Activated T-helper 2 cell treated with anti-CD3 and anti-CD28 coated beads, Interferon-gamma antibody, Interleukin-2, Interleukin-4, amounts not matched to agents 10 μg/mL and 5 μg/mL and 100 μg/mL, durations not matched to agents 14 hours and 24 hours and 36 hours (primary cell): ENCODE results near the gene CD209. TPM values are rescaled to one million over a fixed set of nuclear protein-coding genes. Genes with fewer than 3 reads are reported as not detected.
"Not testable (repeated sequence)": the region's sequence is repeated elsewhere in the genome, so short reads cannot be mapped to it uniquely, and the experiment has no call there.

ENCODE experiments used
- DNase-seq: peaks from one replicate; pipeline ENCODE4 v3.0.0; 2021; ENCODE audit warnings: low spot score
- H3K27ac Mint-ChIP-seq: one replicate; pipeline ENCODE4 v1.8.0; 2021; ENCODE audit warnings: mixed read lengths
- H3K27me3 Mint-ChIP-seq: one replicate; pipeline ENCODE4 v1.8.0; 2021; ENCODE audit warnings: low read depth, mixed read lengths
- H3K36me3 Mint-ChIP-seq: one replicate; pipeline ENCODE4 v1.8.0; 2021; ENCODE audit warnings: low read depth, mixed read lengths
- H3K4me1 Mint-ChIP-seq: one replicate; pipeline ENCODE4 v1.8.0; 2021; ENCODE audit warnings: low read depth, mixed read lengths
- H3K4me3 Mint-ChIP-seq: one replicate; pipeline ENCODE4 v1.8.0; 2021; ENCODE audit warnings: low read depth, mild to moderate bottlenecking, moderate library complexity, mixed read lengths
- H3K9me3 Mint-ChIP-seq: one replicate; pipeline ENCODE4 v1.8.0; 2021; ENCODE audit warnings: mixed read lengths
- intact Hi-C: fragments of 100-400 bp; cut with micrococcal nuclease; formaldehyde crosslinking; loops from one replicate; pipeline ENCODE4 v1.15.1; 2023
- total RNA-seq: library from RNA; stranded (reverse); gene quantifications from 2 replicates; pipeline ENCODE4 v1.2.3, GENCODE V29; 2022

Gene CD209, protein sequence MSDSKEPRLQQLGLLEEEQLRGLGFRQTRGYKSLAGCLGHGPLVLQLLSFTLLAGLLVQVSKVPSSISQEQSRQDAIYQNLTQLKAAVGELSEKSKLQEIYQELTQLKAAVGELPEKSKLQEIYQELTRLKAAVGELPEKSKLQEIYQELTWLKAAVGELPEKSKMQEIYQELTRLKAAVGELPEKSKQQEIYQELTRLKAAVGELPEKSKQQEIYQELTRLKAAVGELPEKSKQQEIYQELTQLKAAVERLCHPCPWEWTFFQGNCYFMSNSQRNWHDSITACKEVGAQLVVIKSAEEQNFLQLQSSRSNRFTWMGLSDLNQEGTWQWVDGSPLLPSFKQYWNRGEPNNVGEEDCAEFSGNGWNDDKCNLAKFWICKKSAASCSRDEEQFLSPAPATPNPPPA
- total RNA-seq = not detected in 2 replicates

DNA sequence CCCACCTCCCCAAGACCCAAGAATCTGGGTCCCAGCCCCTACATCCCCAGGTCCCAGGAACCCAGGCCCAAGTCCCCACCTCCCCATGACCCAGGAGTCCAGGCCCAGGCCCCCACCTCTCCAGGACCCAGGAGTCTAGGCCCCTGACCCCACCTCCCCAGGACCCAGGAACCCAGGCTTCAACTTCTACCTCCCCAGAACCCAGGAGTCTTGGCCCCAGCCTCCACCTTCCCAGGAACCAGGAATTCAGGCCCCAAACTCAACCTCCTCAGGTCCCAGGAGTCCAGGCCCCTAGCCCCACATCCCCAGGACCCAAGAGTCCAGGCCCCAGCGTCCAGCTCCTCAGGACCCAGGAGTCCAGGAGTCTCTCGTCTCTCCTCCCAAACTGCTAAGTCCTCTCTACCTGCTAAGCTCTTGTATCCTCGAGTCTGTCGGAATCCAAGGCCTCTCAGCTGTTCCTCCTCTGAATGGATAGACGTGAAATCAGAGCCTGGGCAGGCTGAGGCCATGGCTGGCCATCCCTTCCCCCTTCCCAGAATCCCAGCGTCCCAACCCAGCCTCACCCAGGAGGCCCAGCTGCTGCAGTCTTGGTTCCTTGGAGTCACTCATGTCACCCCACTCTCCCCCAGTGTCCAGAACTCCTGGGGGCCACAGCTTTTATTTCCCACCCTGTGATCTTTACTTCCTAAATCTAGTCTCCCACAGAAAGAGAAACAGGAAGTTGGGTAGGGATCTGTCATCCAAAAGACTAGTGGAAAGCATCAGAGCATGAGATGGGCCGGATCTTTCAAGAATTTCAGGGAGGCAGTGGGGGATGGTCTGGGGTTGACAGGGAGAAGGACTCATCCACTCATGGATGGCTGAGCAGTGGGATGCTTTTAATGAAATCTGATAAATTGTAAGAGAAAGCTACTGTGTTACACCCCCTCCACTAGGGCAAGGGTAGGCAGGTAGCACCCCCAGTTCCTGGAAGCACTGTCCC, at the start of gene CD209:
Gene CD209 (minus strand): TSS at position 632 of the 982 bp plus-strand sequence. CDS start 23 bp downstream, at position 609.
- H3K4me3 Mint-ChIP-seq = no peak within 1 kb of the TSS

DNA sequence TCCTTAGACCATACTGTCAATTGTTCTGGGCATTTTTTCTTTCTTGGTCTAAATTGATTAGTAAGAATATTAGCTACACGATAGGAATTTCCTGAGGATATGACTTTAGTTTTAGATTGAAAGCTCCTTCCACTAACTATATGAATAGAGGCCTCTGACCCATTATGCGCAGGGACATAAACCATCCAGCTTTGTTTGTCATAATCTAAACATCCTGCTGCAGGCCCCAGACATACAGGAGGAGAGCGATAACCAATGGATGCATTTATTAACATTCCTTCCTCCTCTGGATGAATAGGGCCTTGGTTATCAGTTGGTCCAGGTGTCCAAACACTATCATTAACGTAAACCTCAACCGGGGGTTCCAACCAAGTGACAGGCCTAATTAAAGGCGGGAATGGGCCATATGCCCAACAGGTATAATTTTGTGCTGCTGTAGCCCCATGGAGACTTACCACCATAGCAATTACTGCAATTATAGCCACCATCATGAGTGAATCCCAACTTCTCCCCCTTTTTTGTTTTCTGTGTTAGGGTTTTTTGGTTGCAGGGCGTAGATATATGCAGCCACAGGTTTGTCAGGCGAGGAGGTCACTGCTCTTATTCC, 48.3 kb upstream of the CD209 start:
- Mint-ChIP-seq H3K27me3 (peaks cover 42% of the 10 kb centered on the region), H3K27ac (no peak overlapping the region), H3K36me3 (no peaks in the 10 kb centered on the region), H3K9me3 (no peaks in the 10 kb centered on the region), H3K4me1 (no peaks in the 10 kb centered on the region), H3K4me3 (no peak overlapping the region)
- no peak for DNase-seq
- intact Hi-C loops = no loop called here

More for the DNA sequence above, at the start of gene CD209:
- Mint-ChIP-seq H3K27ac (no peak within 1 kb of the TSS), H3K4me1 (peaks cover 8% of the 10 kb centered on the region), H3K36me3 (no peaks in the 10 kb centered on the region), H3K9me3 (peaks cover 15% of the 10 kb centered on the region), H3K27me3 (peaks cover 4% of the 10 kb centered on the region)
- DNase-seq = no peak
- intact Hi-C loops = no loop called here

DNA sequence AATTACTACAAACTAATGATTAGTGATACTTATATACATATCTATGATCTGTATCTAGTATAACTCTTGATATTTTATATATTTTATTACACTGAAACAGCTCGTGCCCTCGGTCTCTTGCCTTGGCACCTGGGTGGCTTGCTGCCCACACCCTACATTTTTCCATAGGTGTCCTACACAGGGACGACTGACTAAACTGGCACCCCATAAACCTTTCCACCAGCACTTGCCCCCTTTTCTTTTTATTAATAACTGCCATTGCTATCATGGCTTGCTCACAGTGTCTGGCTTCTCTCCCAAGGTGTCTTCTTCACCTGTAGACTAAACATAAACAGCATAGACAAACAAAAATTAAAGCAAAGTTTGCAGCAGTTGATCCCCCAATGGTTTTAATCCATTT, 46.2 kb upstream of the CD209 start:
- no peak overlapping the region for H3K27ac Mint-ChIP-seq
- no peaks in the 10 kb centered on the region for H3K9me3 Mint-ChIP-seq
- intact Hi-C loops = no loop called here
- H3K4me3 Mint-ChIP-seq = no peak overlapping the region
- H3K4me1 Mint-ChIP-seq = no peaks in the 10 kb centered on the region
- DNase-seq = no peak
- peaks cover 36% of the 10 kb centered on the region for H3K27me3 Mint-ChIP-seq
- H3K36me3 Mint-ChIP-seq = no peaks in the 10 kb centered on the region

DNA sequence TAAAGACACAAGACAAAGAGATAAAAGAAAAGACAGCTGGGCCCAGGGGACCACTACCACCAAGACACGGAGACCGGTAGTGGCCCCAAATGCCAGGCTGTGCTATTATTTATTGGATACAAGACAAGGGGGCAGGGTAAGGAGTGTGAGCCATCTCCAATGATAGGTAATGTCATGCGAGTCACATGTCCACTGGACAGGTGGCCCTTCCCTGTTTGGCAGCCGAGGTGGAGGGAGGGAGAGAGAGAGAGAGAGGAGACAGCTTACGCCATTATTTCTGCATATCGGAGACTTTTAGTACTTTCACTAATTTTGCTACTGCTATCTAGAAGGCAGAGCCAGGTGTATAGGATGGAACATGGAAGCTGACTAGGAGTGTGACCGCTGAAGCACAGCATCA, 45.4 kb upstream of the CD209 start:
- intact Hi-C loops, H3K4me3 Mint-ChIP-seq, H3K36me3 Mint-ChIP-seq, H3K27ac Mint-ChIP-seq, H3K4me1 Mint-ChIP-seq, DNase-seq, H3K9me3 Mint-ChIP-seq: not testable (repeated sequence)
- peaks cover 41% of the 10 kb centered on the region for H3K27me3 Mint-ChIP-seq

DNA sequence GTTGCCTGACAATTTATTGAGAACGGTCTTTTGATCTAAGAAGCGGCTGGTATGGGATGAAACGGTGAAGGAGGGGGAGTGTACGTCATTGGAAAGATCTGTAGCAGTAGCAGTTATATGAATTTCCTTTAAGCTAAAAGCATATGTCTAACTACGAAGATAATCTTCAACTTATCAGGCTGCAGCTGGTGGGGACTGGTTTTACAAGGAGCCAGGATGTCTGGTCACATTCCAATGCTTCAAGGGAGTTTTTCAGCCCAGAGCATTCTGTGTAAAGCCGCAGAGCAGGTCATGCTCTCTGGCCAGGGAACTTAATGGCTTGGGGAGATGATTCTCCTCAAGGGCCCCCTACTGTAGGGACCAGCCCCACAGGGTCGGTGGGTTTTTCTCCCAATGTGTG, 44.9 kb upstream of the CD209 start:
- Mint-ChIP-seq H3K9me3 (no peaks in the 10 kb centered on the region), H3K4me1 (no peaks in the 10 kb centered on the region), H3K4me3 (no peak overlapping the region), H3K27me3 (peaks cover 40% of the 10 kb centered on the region), H3K27ac (no peak overlapping the region), H3K36me3 (no peaks in the 10 kb centered on the region)
- intact Hi-C loops = no loop called here
- no peak for DNase-seq

DNA sequence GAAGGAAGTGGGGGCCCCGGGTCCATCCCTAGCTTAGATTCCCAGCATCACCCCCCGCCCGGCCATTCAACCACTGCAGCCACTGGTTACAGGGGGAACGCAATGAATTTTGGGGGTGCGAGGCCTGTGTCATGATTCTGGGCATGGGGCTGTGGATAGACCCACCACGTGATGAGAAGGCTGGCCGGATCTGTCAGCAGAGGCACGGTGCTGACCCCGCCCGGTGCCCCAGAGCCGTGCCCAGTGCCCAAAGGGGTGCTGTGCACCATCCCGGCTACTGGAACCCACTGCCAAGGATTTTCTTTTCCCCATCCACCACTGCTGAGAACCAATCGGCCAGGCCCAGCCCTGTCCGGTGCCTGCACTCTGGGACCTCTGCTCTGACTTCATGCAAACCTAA, 43.1 kb upstream of the CD209 start:
- Mint-ChIP-seq H3K27me3 (peaks cover 37% of the 10 kb centered on the region), H3K36me3 (no peaks in the 10 kb centered on the region), H3K9me3 (peaks cover 2% of the 10 kb centered on the region), H3K27ac (no peak overlapping the region), H3K4me3 (no peak overlapping the region), H3K4me1 (no peaks in the 10 kb centered on the region)
- intact Hi-C loops = no loop called here
- no peak for DNase-seq

DNA sequence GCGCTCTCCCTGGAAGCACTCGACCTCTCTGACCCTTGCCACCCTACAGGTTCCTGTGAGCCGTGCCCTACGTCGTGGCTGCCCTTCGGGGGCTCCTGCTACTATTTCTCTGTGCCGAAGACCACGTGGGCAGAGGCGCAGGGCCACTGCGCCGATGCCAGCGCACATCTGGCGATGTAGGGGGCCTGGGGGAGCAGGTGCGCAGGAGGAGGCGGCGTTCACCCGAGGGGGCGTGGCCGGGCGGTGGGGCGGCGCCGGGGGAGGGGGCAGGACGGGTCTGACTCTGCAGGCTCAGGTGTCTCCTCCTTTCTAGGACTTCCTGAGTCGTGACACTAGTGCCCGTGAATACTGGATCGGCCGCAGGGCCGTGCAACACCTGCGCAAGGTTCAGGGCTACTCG, 42.1 kb upstream of the CD209 start:
- Mint-ChIP-seq H3K4me1 (no peaks in the 10 kb centered on the region), H3K27ac (no peak overlapping the region), H3K27me3 (peaks cover 39% of the 10 kb centered on the region), H3K36me3 (no peaks in the 10 kb centered on the region), H3K4me3 (no peak overlapping the region), H3K9me3 (peaks cover 3% of the 10 kb centered on the region)
- DNase-seq = no peak
- intact Hi-C loops = no loop called here

DNA sequence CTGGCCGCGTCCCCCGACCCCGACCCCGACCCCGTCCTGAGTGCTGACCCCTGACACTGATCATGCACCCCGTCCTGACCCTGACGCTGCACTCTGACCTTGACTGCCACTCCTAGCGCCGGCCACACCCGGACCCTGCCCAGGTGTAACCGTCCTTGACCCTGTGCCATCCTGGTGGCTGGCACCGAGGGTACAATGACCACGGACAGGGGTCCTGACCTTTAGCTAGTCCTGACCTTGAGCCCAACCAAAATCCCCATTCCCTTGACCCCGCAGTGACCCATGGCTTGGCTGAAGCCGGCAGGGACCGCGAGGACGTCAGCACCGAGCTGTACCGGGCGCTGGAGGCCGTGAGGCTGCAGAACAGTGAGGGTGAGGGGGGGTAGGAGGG, 41.6 kb upstream of the CD209 start:
- no peak overlapping the region for H3K27ac Mint-ChIP-seq

DNA sequence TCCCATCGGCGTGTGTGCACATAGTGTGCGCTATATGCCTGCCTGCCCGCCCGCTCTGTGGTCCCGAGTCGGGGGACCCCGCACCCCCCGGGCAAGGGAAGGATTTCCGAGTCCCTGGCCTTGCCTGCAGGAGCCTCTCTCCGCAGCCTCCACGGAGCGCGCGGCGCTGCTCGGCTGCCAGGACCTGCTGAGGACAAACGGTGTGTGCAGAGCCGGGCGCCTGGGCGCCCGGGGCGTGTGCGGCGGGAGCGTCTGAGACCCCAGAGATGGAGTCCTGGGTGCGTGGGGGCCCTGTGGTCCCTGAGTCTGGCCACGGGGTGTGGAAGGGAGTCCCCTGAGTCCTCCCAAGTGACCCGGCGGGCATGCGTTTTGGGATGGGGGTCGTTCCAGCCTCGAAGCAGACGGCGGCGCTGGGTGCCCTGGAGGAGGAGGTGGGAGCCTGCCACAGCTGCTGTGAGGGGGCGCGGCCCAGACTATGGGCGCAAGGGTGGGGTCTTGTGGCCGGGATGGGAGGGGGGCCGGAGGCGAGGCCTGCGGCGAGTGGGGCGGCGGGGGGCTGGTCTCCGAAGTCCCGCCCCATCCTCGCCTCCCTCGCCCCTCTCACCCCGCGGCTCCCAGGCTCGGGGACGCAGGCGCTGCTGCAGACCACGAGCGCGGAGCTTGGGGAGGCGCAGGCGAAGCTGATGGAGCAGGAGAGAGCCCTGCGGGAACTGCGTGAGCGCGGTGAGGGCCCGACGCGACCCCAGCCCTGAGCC, 41.0 kb upstream of the CD209 start:
- Mint-ChIP-seq H3K4me1 (no peaks in the 10 kb centered on the region), H3K4me3 (no peak overlapping the region), H3K36me3 (no peaks in the 10 kb centered on the region), H3K9me3 (peaks cover 3% of the 10 kb centered on the region), H3K27ac (no peak overlapping the region), H3K27me3 (peaks cover 44% of the 10 kb centered on the region)
- DNase-seq = no peak
- intact Hi-C loops = no loop called here

More for the DNA sequence above, 41.6 kb upstream of the CD209 start:
- H3K36me3 Mint-ChIP-seq = no peaks in the 10 kb centered on the region
- intact Hi-C loops = no loop called here
- H3K9me3 Mint-ChIP-seq = peaks cover 3% of the 10 kb centered on the region
- no peak overlapping the region for H3K4me3 Mint-ChIP-seq
- no peak for DNase-seq
- H3K27me3 Mint-ChIP-seq = peaks cover 40% of the 10 kb centered on the region
- H3K4me1 Mint-ChIP-seq = no peaks in the 10 kb centered on the region

DNA sequence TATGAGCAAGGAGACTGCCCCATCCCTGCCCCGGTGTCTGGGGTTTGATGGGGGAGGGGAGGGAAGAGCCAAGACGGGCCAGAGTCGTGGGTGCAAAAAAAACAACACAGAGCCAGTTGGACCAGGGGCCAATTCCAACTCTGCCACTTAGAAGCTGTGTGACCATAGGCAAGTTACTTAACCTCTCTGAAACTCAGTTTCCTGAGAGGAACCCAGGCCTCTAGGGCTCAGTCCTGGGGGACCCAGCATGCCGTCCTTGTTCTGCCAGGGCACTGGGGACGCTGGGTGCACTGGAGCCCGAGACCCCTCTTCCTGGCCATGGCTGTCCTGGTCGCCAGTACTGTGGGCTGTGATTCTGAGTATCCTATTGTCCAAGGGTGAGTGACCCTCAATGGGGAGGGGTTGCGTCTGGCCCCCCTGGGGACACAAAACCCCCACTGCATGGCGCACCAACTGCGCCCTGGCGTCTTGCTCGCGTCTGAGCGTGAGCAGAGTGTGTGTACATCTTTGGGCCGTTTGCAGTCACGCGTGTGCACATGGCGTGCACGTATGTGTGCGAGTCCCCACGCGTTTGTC, 40.4 kb upstream of the CD209 start:
- H3K9me3 Mint-ChIP-seq = peaks cover 3% of the 10 kb centered on the region
- H3K4me1 Mint-ChIP-seq = no peaks in the 10 kb centered on the region
- H3K27me3 Mint-ChIP-seq = peaks cover 44% of the 10 kb centered on the region

DNA sequence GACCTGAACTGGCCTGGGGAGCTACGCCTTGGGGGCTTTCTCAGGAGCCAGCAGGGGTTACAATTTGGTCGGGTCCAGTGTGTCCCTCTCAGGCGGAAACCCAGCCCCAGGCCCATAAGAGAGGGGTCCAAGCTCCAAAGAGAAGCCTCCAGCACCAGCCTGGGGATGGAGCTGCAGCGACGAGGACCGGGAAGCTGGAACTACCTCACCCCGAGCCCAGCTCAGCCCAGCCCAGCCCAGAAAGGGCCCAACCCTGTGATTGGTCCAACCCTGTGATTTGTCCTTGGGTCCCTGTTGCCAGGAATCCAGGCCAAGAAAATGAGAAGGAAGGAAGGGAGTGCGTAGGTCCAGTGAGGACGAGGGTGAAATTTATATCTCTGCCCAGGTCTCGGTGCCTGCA, 39.8 kb upstream of the CD209 start:
- H3K9me3 Mint-ChIP-seq = peaks cover 3% of the 10 kb centered on the region
- DNase-seq = no peak
- no peaks in the 10 kb centered on the region for H3K36me3 Mint-ChIP-seq
- H3K27me3 Mint-ChIP-seq = peaks cover 41% of the 10 kb centered on the region
- no peak overlapping the region for H3K4me3 Mint-ChIP-seq
- H3K4me1 Mint-ChIP-seq = no peaks in the 10 kb centered on the region
- no peak overlapping the region for H3K27ac Mint-ChIP-seq
- intact Hi-C loops = no loop called here

More for the DNA sequence above, 40.4 kb upstream of the CD209 start:
- intact Hi-C loops = no loop called here
- no peak overlapping the region for H3K27ac Mint-ChIP-seq
- H3K36me3 Mint-ChIP-seq = no peaks in the 10 kb centered on the region
- no peak overlapping the region for H3K4me3 Mint-ChIP-seq
- DNase-seq = no peak

DNA sequence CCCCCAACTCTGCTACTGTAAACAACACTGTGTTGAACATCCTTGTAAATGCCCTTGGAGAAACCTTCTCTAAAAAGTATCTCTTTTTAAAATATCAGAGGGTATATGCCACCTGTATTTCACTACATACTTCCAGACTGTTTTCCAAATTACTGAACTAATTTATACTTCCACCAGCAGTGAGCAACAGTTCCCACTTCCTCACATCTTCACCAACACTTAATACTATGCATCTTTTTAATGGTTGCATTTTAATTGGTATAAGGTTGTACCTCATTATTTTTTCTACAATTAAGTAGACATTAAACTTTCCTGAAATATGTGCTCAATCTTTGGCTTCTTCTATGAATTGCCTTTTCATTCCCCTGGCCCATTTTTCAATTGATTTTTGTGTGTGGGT, 37.5 kb upstream of the CD209 start:
- no peaks in the 10 kb centered on the region for H3K4me1 Mint-ChIP-seq

More for the DNA sequence above, 37.5 kb upstream of the CD209 start:
- H3K4me3 Mint-ChIP-seq = no peak overlapping the region
- H3K9me3 Mint-ChIP-seq = peaks cover 3% of the 10 kb centered on the region
- H3K27me3 Mint-ChIP-seq = peaks cover 46% of the 10 kb centered on the region
- DNase-seq = no peak
- H3K27ac Mint-ChIP-seq = no peak overlapping the region
- intact Hi-C loops = no loop called here
- no peaks in the 10 kb centered on the region for H3K36me3 Mint-ChIP-seq
